Measurements from ENCODE around the gene CENPP.

- TF ChIP-seq CTCF (IDR thresholded peaks at IDR 0.05; ENCODE audit: low read depth, low read length) (no peak), POLR2A (IDR thresholded peaks at IDR 0.05; ENCODE audit: extremely low read depth, insufficient read length) (no peak)
- TF ChIP-seq, protein P1, sequence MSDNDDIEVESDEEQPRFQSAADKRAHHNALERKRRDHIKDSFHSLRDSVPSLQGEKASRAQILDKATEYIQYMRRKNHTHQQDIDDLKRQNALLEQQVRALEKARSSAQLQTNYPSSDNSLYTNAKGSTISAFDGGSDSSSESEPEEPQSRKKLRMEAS (IDR thresholded peaks at IDR 0.05; ENCODE audit: low read depth, low read length): no peak
These were observed 7.5 kb downstream of the CENPP start for GRCh38 chr9:92333282-92333634.

Measured in NB4 (cell line).